ENCODE data around the gene CEP76. TPM values are rescaled to one million over a fixed set of nuclear protein-coding genes. Genes with fewer than 3 reads are reported as not detected.
A peak's percentile ranks its signal among the peaks of the same experiment; 100 is the strongest.

CEP76 gene
- total RNA-seq, 1 donor from 2014 or later: 6.8 TPM

GRCh38 chr18:12726331-12726730 is 23.8 kb upstream of the CEP76 start:
- no peak overlapping the region for H3K27ac Mint-ChIP-seq (ENCODE audit: unreplicated experiment)
- H3K27me3 Mint-ChIP-seq (ENCODE audit: low read depth): no peaks in the 10 kb centered on the region
- peaks cover 8% of the 10 kb centered on the region for H3K9me3 Mint-ChIP-seq (ENCODE audit: low read depth)

GRCh38 chr18:12722731-12723130 is 20.2 kb upstream of the CEP76 start:
- H3K4me1 Mint-ChIP-seq (ENCODE audit: low read depth): no peaks in the 10 kb centered on the region
- no peak for DNase-seq (ENCODE audit: low spot score)
- peaks cover 15% of the 10 kb centered on the region for H3K36me3 Mint-ChIP-seq (ENCODE audit: low read depth)
- TF ChIP-seq CTCF (IDR thresholded peaks at IDR 0.05): no peak
- no peaks in the 10 kb centered on the region for H3K27me3 Mint-ChIP-seq (ENCODE audit: low read depth)
- H3K9me3 Mint-ChIP-seq (ENCODE audit: low read depth): no peaks in the 10 kb centered on the region
- no peak overlapping the region for H3K27ac Mint-ChIP-seq (ENCODE audit: unreplicated experiment)
- H3K4me3 Mint-ChIP-seq (ENCODE audit: unreplicated experiment): no peak overlapping the region

More at GRCh38 chr18:12726331-12726730, 23.8 kb upstream of the CEP76 start:
- no peak for DNase-seq (ENCODE audit: low spot score)
- Mint-ChIP-seq H3K36me3 (ENCODE audit: low read depth) (peaks cover 17% of the 10 kb centered on the region), H3K4me1 (ENCODE audit: low read depth) (no peaks in the 10 kb centered on the region), H3K4me3 (ENCODE audit: unreplicated experiment) (no peak overlapping the region)
- TF ChIP-seq CTCF (IDR thresholded peaks at IDR 0.05): no peak

- Mint-ChIP-seq H3K36me3 (ENCODE audit: low read depth) (peaks cover 18% of the 10 kb centered on the region), H3K4me3 (ENCODE audit: unreplicated experiment) (no peak overlapping the region), H3K27ac (ENCODE audit: unreplicated experiment) (no peak overlapping the region), H3K4me1 (ENCODE audit: low read depth) (no peaks in the 10 kb centered on the region), H3K27me3 (ENCODE audit: low read depth) (no peaks in the 10 kb centered on the region), H3K9me3 (ENCODE audit: low read depth) (no peaks in the 10 kb centered on the region)
- no peak for DNase-seq (ENCODE audit: low spot score)
- TF ChIP-seq CTCF (IDR thresholded peaks at IDR 0.05): no peak
Measured at GRCh38 chr18:12721495-12722275, 19.2 kb upstream of the CEP76 start.

GRCh38 chr18:12711446-12711845 is 8.9 kb upstream of the CEP76 start:
- no peak for TF ChIP-seq CTCF (IDR thresholded peaks at IDR 0.05)
- no peaks in the 10 kb centered on the region for H3K9me3 Mint-ChIP-seq (ENCODE audit: low read depth)
- no peaks in the 10 kb centered on the region for H3K4me1 Mint-ChIP-seq (ENCODE audit: low read depth)
- no peak overlapping the region for H3K4me3 Mint-ChIP-seq (ENCODE audit: unreplicated experiment)
- peaks cover 32% of the 10 kb centered on the region for H3K36me3 Mint-ChIP-seq (ENCODE audit: low read depth)
- no peak overlapping the region for H3K27ac Mint-ChIP-seq (ENCODE audit: unreplicated experiment)
- DNase-seq (ENCODE audit: low spot score): no peak
- H3K27me3 Mint-ChIP-seq (ENCODE audit: low read depth): no peaks in the 10 kb centered on the region

- no peak for TF ChIP-seq CTCF (IDR thresholded peaks at IDR 0.05)
- Mint-ChIP-seq H3K9me3 (ENCODE audit: low read depth) (no peaks in the 10 kb centered on the region), H3K27ac (ENCODE audit: unreplicated experiment) (peak overlapping the region; percentile 99), H3K4me1 (ENCODE audit: low read depth) (peaks cover 41% of the 10 kb centered on the region), H3K27me3 (ENCODE audit: low read depth) (no peaks in the 10 kb centered on the region), H3K36me3 (ENCODE audit: low read depth) (peaks cover 11% of the 10 kb centered on the region), H3K4me3 (ENCODE audit: unreplicated experiment) (peak overlapping the region; percentile 88)
- DNase-seq (ENCODE audit: low spot score): no peak
Measured at GRCh38 chr18:12703664-12704063, 1.1 kb upstream of the CEP76 start.

Measured in chondrocyte (in vitro differentiated cells).